Right lobe of liver (tissue), 6 donors: ENCODE measurements around the gene RABL3. TPM values are rescaled to one million over a fixed set of nuclear protein-coding genes. Genes with fewer than 3 reads are reported as not detected.
A peak's percentile ranks its signal among the peaks of the same experiment; 100 is the strongest.
"Not testable (repeated sequence)": the region's sequence is repeated elsewhere in the genome, so short reads cannot be mapped to it uniquely, and the experiment has no call there.

Experiments
- ATAC-seq, 4 donors: fragments of 200-7000 bp; cut with Tn5 transposase; one replicate each; pipeline ENCODE4 v1.9.1; 2020; ENCODE audit warnings: mild to moderate bottlenecking in 4 of 4, moderate library complexity in 4 of 4
- DNase-seq, 3 donors: peaks; one replicate each; pipeline ENCODE4 v3.0.0-alpha.2; 2020
- H3K27ac ChIP-seq, 3 donors: fragments of 200-600 bp; one replicate each; pipeline ENCODE4 v1.8.0; 2022
- H3K27me3 ChIP-seq, 2 donors: fragments of 200-600 bp; one replicate each; pipeline ENCODE4 v1.8.0; 2022
- H3K36me3 ChIP-seq, 4 donors: fragments of 200-600 bp; sonication (generic) in 1 of 4; one replicate each; pipeline versions ENCODE4 v1.5.1 to v1.8.0; 2017 to 2022; ENCODE audit warnings: control low read depth in 1 of 4
- H3K4me1 ChIP-seq, 4 donors: fragments of 200-600 bp; sonication (generic) in 1 of 4; one replicate each; pipeline versions ENCODE4 v1.5.1 to v1.8.0; 2017 to 2022; ENCODE audit warnings: control low read depth in 1 of 4
- H3K4me3 ChIP-seq, 3 donors: fragments of 200-600 bp; one replicate each; pipeline ENCODE4 v1.8.0; 2022
- H3K9me3 ChIP-seq, 4 donors: fragments of 200-600 bp; sonication (generic) in 1 of 4; one replicate each; pipeline versions ENCODE4 v1.5.1 to v1.8.0; 2017 to 2022; ENCODE audit warnings: control low read depth in 1 of 4
- POLR2A ChIP-seq: fragments of 450-650 bp; IDR thresholded peaks from one replicate; pipeline ENCODE4 v1.6.1; 2017; ENCODE audit warnings: antibody characterized with exemption, mild to moderate bottlenecking
- WGBS: methylation state at CpG from one replicate; pipeline ENCODE4 v1.1.6; 2018; ENCODE audit warnings: low coverage, low lambda C conversion rate; ENCODE audit not compliant: insufficient coverage; ENCODE audit errors: missing lambda C conversion rate; 5-methylcytosine and 5-hydroxymethylcytosine counted together
- intact Hi-C, 2 donors: fragments of 100-400 bp; cut with DNase I; formaldehyde crosslinking; loops; one replicate each; pipeline versions ENCODE4 v1.11.2 to v1.14.1; 2022
- total RNA-seq, 6 experiments: library from RNA; depleted of rRNA in 2 of 6; stranded (reverse); fragments of >200 nt in 2 of 6; fragmentation: NEBNext Ultra II Directional in 3 of 6; extraction: Animal tissue kit (Norgen Biotek cat#: 25700) in 3 of 6; gene quantifications; one replicate each; pipeline versions ENCODE4 v1.1.0 to v1.2.4, GENCODE V29; 2016 to 2023
- TF ChIP-seq, protein P1 (sequence below), 4 donors: fragments of 200-600 bp in 3 of 4; fragments of 450-650 bp in 1 of 4; IDR thresholded peaks; one replicate each; pipeline versions ENCODE4 v1.5.1 to v1.8.0; 2016 to 2022; ENCODE audit warnings: antibody characterized with exemption in 4 of 4, mild to moderate bottlenecking in 2 of 4
- donor health status: DM: no; HTN: yes; CAD: no.
- donor health status: DM: no; HTN: no; CAD: no.
- donor health status: DM: no; HTN: no; CAD: no.
- donor health status: DM: no; HTN: yes; CAD: no.
- donor health status: DM: no; HTN: yes; CAD: no.

RABL3 gene
- total RNA-seq, 6 experiments from 2014 or later: 12.0 to 18.4 (median 13.2) TPM

DNA sequence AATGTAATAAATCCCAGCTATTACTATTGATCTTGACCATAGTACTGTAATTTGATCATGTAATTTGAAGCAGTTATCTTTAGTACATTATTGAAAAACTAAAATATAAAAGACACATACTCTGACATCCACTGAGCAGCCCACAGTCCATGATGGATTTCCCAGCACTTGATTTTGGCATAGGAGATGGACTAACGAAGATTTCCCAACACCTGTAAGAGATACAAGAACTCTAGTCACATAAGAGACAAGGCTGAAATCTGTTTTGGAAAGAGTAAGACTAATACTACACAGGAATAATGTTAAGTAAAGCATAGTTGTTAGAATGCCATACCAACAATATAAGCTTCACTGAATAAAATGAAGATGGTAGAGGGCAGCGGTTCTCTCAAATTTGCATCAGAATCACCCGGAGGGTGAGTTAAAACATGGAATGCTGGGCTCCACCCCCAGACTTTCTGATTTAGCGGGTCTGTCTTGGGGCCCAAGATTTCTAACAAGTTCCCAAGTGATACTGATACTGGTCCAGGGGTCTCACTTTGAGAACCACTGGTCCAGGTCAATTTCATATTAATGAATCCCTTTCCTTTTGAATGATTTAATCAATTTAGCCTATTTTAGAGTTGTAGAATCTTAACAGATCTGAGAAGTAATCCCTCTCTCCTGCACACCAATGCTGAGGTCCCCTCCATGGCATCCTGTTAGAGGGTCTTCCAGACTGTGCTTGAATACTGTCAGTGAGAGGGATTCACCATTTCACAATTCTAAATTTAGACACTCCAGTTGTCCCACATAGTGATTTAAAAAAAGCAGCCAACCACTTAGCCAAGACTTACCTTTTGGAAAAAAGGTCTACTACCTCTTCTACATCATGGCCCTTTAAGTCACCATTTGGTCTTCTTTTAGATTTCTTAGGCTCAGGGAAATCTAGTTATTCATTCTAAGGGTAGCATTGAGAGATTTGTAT, 11.5 kb downstream of the RABL3 start:
- no peak for DNase-seq
- ATAC-seq: no peak
- no peaks in the 10 kb centered on the region for H3K9me3 ChIP-seq
- H3K4me3 ChIP-seq: no peak overlapping the region
- H3K27me3 ChIP-seq: no peaks in the 10 kb centered on the region
- WGBS: 93% methylated on average over 4 of the region's 4 CpGs
- no peaks in the 10 kb centered on the region for H3K4me1 ChIP-seq
- no peaks in the 10 kb centered on the region for H3K36me3 ChIP-seq
- intact Hi-C loops: no loop called here
- TF ChIP-seq, protein P1, sequence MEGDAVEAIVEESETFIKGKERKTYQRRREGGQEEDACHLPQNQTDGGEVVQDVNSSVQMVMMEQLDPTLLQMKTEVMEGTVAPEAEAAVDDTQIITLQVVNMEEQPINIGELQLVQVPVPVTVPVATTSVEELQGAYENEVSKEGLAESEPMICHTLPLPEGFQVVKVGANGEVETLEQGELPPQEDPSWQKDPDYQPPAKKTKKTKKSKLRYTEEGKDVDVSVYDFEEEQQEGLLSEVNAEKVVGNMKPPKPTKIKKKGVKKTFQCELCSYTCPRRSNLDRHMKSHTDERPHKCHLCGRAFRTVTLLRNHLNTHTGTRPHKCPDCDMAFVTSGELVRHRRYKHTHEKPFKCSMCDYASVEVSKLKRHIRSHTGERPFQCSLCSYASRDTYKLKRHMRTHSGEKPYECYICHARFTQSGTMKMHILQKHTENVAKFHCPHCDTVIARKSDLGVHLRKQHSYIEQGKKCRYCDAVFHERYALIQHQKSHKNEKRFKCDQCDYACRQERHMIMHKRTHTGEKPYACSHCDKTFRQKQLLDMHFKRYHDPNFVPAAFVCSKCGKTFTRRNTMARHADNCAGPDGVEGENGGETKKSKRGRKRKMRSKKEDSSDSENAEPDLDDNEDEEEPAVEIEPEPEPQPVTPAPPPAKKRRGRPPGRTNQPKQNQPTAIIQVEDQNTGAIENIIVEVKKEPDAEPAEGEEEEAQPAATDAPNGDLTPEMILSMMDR (IDR thresholded peaks at IDR 0.05): no peak
- TF ChIP-seq POLR2A: no peak
- no peak overlapping the region for H3K27ac ChIP-seq

GRCh38 chr3:120726791-120727190, 15.5 kb downstream of the RABL3 start:
- no peaks in the 10 kb centered on the region for H3K36me3 ChIP-seq
- H3K9me3 ChIP-seq: no peaks in the 10 kb centered on the region
- intact Hi-C loops: no loop called here
- no peak overlapping the region for H3K27ac ChIP-seq
- WGBS: 100% methylated on average over 1 of the region's 1 CpG
- ATAC-seq (no peak), DNase-seq (no peak)
- TF ChIP-seq, protein P1 (IDR thresholded peaks at IDR 0.05): no peak
- TF ChIP-seq POLR2A: no peak
- no peaks in the 10 kb centered on the region for H3K4me1 ChIP-seq
- no peaks in the 10 kb centered on the region for H3K27me3 ChIP-seq
- no peak overlapping the region for H3K4me3 ChIP-seq

DNA sequence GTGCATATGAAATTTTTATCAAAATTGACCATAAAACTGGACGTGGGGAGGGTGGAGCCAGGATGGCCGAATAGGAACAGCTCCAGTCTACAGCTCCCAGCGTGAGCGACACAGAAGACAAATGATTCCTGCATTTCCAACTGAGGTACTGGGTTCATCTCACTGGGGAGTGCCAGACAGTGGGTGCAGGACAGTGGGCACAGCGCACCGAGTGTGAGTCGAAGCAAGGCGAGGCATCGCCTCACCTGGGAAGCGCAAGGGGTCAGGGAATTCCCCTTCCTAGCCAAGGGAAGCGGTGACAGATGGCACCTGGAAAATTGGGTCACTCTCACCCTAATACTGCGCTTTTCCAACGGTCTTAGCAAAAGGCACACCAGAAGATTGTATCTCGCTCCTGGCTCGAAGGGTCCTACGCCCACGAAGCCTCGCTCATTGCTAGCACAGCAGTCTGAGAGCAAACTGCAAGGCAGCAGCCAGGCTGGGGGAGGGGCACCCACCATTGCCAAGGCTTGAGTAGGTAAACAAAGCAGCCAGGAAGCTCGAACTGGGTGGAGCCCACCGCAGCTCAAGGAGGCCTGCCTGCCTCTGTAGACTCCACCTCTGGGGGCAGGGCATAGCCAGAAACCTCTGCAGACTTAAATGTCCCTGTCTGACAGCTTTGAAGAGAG, 23.0 kb downstream of the RABL3 start:
- H3K27ac ChIP-seq, intact Hi-C loops, H3K36me3 ChIP-seq, H3K9me3 ChIP-seq, H3K4me1 ChIP-seq, H3K27me3 ChIP-seq, ATAC-seq: not testable (repeated sequence)
- peak overlapping the region in 1 of 3 donors; percentile 47 for H3K4me3 ChIP-seq
- 94% methylated on average over 5 of the region's 20 CpGs for WGBS
- peak; percentile 29 to 67 (median 65) for DNase-seq

- Histone ChIP-seq H3K36me3 (no peaks in the 10 kb centered on the region), H3K4me1 (no peaks in the 10 kb centered on the region), H3K27ac (no peak overlapping the region), H3K4me3 (no peak overlapping the region), H3K27me3 (no peaks in the 10 kb centered on the region), H3K9me3 (no peaks in the 10 kb centered on the region)
- TF ChIP-seq POLR2A: no peak
- TF ChIP-seq, protein P1 (IDR thresholded peaks at IDR 0.05): no peak
- intact Hi-C loops: no loop called here
- no peak for ATAC-seq
- no peak for DNase-seq
Measured at GRCh38 chr3:120713262-120713661, 29.1 kb downstream of the RABL3 start.

DNA sequence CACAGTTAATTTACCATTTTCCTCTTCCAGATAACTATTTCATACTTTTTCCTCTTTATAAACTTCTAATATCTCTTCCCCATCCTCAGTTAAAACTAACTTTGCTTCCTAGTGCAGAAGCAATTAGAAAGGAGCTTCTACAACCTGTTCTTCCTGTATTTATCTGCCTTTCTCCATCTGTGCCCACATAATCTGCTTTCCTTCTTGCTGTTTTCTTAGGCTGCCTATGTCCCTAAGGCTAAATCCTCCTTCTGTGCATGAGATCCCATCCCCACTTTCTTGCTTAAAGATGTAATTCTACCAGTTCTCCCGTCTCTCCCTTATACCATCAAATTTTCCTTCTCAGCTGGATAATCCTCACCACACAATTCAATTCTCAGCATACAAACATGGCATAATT, 31.9 kb downstream of the RABL3 start:
- DNase-seq (no peak), ATAC-seq (no peak)
- Histone ChIP-seq H3K4me3 (no peak overlapping the region), H3K4me1 (no peaks in the 10 kb centered on the region), H3K36me3 (no peaks in the 10 kb centered on the region), H3K27ac (no peak overlapping the region), H3K9me3 (no peaks in the 10 kb centered on the region), H3K27me3 (no peaks in the 10 kb centered on the region)
- WGBS: 100% methylated on average over 1 of the region's 1 CpG
- intact Hi-C loops: no loop called here
- no peak for TF ChIP-seq POLR2A
- TF ChIP-seq, protein P1 (IDR thresholded peaks at IDR 0.05): no peak
